ENCODE data around the gene C1GALT1C1L. TPM values are rescaled to one million over a fixed set of nuclear protein-coding genes. Genes with fewer than 3 reads are reported as not detected.

The C1GALT1C1L gene
- total and polyA plus RNA-seq, 2 of the 13 experiments (the other 11 are each of a cell fraction or from before 2014, with no cell fraction given): 1.3 to 2.4 TPM

DNA sequence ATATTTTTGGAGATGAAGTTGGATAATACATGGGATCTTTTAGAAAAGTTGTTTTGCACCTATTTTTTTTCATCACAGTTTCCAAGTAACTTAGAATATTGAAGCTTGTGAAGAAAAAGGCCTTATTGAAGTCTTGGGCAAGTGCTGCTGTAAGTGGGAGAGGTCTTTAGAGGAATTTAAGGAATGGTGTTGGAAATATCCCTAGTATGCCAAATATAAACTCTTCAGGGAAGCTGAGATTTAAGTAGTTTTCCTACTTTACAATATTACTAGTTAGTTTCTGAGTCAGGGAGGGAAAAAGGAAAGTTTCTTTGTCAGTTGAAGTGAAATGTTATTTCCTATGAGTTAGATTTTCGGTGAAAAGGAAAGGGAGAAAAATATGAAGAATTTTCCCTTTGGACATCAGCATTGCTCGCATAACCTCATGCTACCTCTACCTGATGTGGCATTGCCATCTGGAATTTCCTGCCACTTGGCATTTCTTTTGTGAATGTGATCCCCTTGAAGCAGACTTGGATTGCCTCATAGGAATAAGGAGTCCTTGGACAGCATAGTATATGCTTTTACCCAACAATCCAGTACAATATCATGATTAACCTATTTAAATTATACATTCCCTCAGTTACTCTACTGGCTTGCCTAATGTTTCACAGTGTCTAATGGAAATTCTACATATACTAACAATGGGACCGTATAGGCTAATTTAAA, 27.1 kb downstream of the C1GALT1C1L start:
- Histone ChIP-seq H3K9ac (ENCODE audit: insufficient read depth, low read depth, low read length) (no peak overlapping the region), H3K79me2 (ENCODE audit: insufficient read depth, low read length) (no peaks in the 10 kb centered on the region), H3K4me2 (ENCODE audit: low read depth, low read length) (no peak overlapping the region), H3K27me3 (ENCODE audit: control insufficient read depth in 1 of 2, insufficient read depth in 2 of 2, low read length in 2 of 2) (no peaks in the 10 kb centered on the region), H2AFZ (ENCODE audit: low read length) (no peak overlapping the region), H3K36me3 (replicated peaks in 1 of 2; ENCODE audit: control insufficient read depth in 1 of 2, insufficient read depth in 2 of 2, low read length in 2 of 2) (no peaks in the 10 kb centered on the region), H4K20me1 (ENCODE audit: insufficient read depth, low read length) (no peaks in the 10 kb centered on the region), H3K4me3 (replicated peaks in 1 of 3; ENCODE audit: insufficient read depth in 1 of 3, low read depth in 2 of 3, low read length in 3 of 3) (no peak overlapping the region), H3K4me1 (ENCODE audit: insufficient read depth, low read length) (no peaks in the 10 kb centered on the region), H3K9me3 (ENCODE audit: low read length) (no peaks in the 10 kb centered on the region), H3K27ac (ENCODE audit: extremely low read length, insufficient read depth, low read length) (no peak overlapping the region)
- ATAC-seq (no peak), DNase-seq (ENCODE audit: low spot score) (no peak), FAIRE-seq (no peak)
- ChIA-PET POLR2A (no interaction called here), CTCF (ENCODE audit: low intra/inter-chr PET ratio, low total read pairs) (no interaction called here)
- intact Hi-C loops (cut with micrococcal nuclease; ENCODE audit: unreplicated experiment) (no loop called here), in situ Hi-C loops (cut with HindIII; ENCODE audit: extremely low pct_ligation_motif_present, low pct_unique_long_range_greater_than_20kb) (no loop called here)
- BruUV-seq (replicated peaks): no TSS peak
- 92% methylated on average over 3 of the region's 3 CpGs for WGBS (ENCODE audit: low lambda C conversion rate)
- TF ChIP-seq ZNF616 (CRISPR knock-in tag; IDR thresholded peaks at IDR 0.05; ENCODE audit: low read depth) (no peak), SMC3 (IDR thresholded peaks at IDR 0.05; ENCODE audit: low read length) (no peak), SPEN (CRISPR knock-in tag; IDR thresholded peaks at IDR 0.05; ENCODE audit: low read depth) (no peak), MAFK (conservative IDR thresholded peaks at IDR 0.05 in 1 of 2, IDR thresholded peaks at IDR 0.05 in 1 of 2; ENCODE audit: low read length in 2 of 2) (no peak), ZNF83 (CRISPR knock-in tag; IDR thresholded peaks at IDR 0.05; ENCODE audit: borderline replicate concordance) (no peak), ZNF101 (CRISPR knock-in tag; IDR thresholded peaks at IDR 0.05; ENCODE audit: borderline replicate concordance, low read depth) (no peak), MIXL1 (CRISPR knock-in tag; IDR thresholded peaks at IDR 0.05) (no peak), HDAC1 (CRISPR knock-in tag; IDR thresholded peaks at IDR 0.05) (no peak)
- TF ChIP-seq, protein P1, sequence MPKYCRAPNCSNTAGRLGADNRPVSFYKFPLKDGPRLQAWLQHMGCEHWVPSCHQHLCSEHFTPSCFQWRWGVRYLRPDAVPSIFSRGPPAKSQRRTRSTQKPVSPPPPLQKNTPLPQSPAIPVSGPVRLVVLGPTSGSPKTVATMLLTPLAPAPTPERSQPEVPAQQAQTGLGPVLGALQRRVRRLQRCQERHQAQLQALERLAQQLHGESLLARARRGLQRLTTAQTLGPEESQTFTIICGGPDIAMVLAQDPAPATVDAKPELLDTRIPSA (CRISPR knock-in tag; IDR thresholded peaks at IDR 0.05; ENCODE audit: borderline replicate concordance): no peak
